PC-9 (cell line): ENCODE data around the gene SOX4.

ENCODE experiments used
- EZH2 ChIP-seq: fragments of 200-600 bp; sonication (generic); IDR thresholded peaks from 2 replicates; pipeline ENCODE4 v1.8.0; 2017; ENCODE audit warnings: antibody characterized with exemption, low read depth
- TF ChIP-seq, protein P1 (sequence below): fragments of 200-600 bp; sonication (generic); conservative IDR thresholded peaks from 2 replicates; pipeline ENCODE4 v1.6.1; 2017; ENCODE audit warnings: mixed run types, antibody characterized with exemption, mild to moderate bottlenecking, moderate library complexity

DNA sequence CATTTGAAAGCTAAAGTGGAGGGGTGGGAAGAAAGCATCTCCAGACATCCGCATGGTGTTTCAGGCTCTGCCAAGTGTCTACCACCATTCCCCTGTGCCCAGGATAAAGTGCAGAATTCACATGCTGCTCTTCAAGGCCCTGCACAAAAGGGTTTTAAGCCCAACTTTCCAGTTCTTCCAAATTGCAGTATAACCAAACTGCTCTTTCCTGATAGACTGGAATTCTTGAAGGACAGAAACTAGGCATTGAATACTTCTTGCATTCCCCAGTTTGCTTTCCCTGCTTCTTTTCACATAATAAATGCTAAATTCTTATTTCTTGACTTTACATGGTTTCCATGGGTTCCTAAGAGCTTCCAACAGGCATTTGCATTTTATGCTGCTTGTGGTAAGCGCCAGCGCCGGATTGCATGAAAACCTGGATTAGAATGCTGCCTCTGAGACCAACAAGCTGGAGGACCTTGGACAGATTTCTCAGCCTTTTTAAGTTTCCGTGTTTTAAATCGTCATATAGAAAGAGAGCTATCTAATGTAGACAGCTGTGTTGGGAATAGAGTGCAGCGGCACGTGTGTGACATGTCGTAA lies 7.9 kb downstream of the SOX4 start:
- TF ChIP-seq, protein P1, sequence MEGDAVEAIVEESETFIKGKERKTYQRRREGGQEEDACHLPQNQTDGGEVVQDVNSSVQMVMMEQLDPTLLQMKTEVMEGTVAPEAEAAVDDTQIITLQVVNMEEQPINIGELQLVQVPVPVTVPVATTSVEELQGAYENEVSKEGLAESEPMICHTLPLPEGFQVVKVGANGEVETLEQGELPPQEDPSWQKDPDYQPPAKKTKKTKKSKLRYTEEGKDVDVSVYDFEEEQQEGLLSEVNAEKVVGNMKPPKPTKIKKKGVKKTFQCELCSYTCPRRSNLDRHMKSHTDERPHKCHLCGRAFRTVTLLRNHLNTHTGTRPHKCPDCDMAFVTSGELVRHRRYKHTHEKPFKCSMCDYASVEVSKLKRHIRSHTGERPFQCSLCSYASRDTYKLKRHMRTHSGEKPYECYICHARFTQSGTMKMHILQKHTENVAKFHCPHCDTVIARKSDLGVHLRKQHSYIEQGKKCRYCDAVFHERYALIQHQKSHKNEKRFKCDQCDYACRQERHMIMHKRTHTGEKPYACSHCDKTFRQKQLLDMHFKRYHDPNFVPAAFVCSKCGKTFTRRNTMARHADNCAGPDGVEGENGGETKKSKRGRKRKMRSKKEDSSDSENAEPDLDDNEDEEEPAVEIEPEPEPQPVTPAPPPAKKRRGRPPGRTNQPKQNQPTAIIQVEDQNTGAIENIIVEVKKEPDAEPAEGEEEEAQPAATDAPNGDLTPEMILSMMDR: no peak
- TF ChIP-seq EZH2: no peak
